SU-DHL-6 (cell line): Measurements from ENCODE around the gene HOXA11.

Source experiments
- CTCF ChIP-seq: fragments of 200-600 bp; sonication (generic); IDR thresholded peaks from one replicate; pipeline ENCODE4 v1.5.1; 2017; ENCODE audit warnings: antibody characterized with exemption, mild to moderate bottlenecking, low read length, moderate library complexity; ENCODE audit not compliant: insufficient read depth, poor library complexity, severe bottlenecking
- EZH2phosphoT487 ChIP-seq: fragments of 200-600 bp; sonication (generic), shearing (Covaris generic); conservative IDR thresholded peaks from 2 replicates; pipeline ENCODE4 v1.6.1; 2018; ENCODE audit warnings: mild to moderate bottlenecking, antibody characterized with exemption, low read length, moderate library complexity, mixed read lengths

- TF ChIP-seq CTCF (no peak), EZH2phosphoT487 (no peak)
These were observed 26.4 kb downstream of the HOXA11 start for GRCh38 chr7:27158436-27159265.
